ENCODE data around the gene HINFP.

The HINFP gene

DNA sequence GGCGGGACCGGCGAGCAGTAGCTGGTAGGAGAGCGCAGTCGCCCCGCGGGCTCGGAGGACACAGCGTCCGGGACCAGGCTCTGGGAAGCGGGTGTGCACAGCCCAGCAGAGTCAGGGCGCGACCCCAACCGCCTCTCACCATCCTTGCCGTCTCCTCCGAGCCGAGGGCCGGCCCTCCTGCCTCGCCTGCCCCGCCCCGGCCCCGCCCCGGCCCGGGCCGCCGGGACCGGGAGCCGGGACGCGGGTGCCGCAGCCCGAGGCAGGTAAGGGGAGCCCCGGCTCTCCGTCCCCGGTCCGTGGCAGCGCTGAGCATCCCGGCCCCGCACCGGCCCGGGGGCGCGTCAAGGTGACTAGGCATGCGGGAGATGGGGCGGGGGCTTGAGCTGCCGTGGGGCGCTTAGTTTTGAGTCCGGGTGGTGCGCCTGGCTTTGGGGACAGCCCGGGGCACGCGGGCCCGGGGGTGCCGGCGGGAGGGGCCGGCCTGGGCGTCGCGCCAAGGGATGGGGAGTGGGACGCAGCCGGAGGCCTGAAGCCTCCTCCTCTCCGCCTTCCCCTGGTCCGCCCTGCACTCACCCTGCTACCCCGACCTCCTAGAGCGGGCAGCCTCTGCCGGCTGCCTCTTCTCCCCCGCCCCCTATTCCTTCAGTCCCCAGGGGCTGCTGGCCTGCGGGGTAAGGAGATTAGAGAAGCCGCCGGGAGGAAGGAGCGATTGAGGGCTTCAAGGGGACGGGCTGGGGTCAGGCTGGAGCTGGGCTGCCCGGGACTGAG is 27.8 kb downstream of the HINFP start, which contains the start of gene ABCG4:
Gene ABCG4 (plus strand): TSS at position 35 of the 768 bp plus-strand sequence. CDS start 914 bp downstream, outside the sequence.
- TF ChIP-seq, protein P1, sequence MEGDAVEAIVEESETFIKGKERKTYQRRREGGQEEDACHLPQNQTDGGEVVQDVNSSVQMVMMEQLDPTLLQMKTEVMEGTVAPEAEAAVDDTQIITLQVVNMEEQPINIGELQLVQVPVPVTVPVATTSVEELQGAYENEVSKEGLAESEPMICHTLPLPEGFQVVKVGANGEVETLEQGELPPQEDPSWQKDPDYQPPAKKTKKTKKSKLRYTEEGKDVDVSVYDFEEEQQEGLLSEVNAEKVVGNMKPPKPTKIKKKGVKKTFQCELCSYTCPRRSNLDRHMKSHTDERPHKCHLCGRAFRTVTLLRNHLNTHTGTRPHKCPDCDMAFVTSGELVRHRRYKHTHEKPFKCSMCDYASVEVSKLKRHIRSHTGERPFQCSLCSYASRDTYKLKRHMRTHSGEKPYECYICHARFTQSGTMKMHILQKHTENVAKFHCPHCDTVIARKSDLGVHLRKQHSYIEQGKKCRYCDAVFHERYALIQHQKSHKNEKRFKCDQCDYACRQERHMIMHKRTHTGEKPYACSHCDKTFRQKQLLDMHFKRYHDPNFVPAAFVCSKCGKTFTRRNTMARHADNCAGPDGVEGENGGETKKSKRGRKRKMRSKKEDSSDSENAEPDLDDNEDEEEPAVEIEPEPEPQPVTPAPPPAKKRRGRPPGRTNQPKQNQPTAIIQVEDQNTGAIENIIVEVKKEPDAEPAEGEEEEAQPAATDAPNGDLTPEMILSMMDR (IDR thresholded peaks at IDR 0.05; ENCODE audit: insufficient read depth, low read depth, low read length, missing control alignments): no peak
- peak within 1 kb of the TSS; percentile 44 for H3K4me3 ChIP-seq (ENCODE audit: low read length)
- DNase-seq (ENCODE audit: low read depth): no peak

DNA sequence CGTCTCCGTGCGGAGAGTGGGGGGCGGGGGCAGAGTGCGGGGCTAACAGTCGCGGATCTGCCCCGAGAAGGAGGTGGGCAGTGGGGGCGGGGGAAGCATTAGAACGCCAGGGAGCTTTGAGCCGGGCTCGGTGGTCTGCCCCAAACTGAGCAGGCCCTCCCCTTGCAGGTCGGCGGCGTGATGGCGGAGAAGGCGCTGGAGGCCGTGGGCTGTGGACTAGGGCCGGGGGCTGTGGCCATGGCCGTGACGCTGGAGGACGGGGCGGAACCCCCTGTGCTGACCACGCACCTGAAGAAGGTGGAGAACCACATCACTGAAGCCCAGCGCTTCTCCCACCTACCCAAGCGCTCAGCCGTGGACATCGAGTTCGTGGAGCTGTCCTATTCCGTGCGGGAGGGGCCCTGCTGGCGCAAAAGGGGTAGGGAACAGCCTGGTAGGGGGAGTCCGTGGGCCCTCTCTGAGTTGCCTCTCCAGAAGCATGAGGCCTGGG is 28.5 kb downstream of the HINFP start:
- no peak overlapping the region for H3K4me3 ChIP-seq (ENCODE audit: low read length)
- TF ChIP-seq, protein P1 (IDR thresholded peaks at IDR 0.05; ENCODE audit: insufficient read depth, low read depth, low read length, missing control alignments): no peak

DNA sequence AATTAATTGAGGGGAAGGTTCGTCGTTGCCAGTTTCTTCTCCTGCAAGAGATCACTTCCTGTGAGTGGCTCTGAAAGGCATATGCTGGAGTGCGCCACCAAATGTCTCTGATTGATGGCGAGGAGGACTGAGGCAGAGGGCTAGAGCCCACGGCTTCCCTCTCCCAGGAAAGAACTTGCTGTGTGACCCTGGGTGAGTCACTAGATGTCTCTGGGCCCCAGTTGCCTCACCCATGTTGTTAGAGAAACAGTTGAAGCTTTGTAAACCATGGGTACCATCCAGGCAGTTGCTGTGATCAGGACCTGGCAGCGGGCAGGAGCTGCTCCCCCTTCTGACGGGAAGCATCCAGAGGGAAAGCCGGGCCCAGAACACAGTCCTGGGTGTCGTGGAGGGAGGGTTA is 30.7 kb downstream of the HINFP start:
- no peak overlapping the region for H3K4me3 ChIP-seq (ENCODE audit: low read length)
- TF ChIP-seq, protein P1 (IDR thresholded peaks at IDR 0.05; ENCODE audit: insufficient read depth, low read depth, low read length, missing control alignments): no peak
- no peak for DNase-seq (ENCODE audit: low read depth)

More for the DNA sequence above, 28.5 kb downstream of the HINFP start:
- no peak for DNase-seq (ENCODE audit: low read depth)

DNA sequence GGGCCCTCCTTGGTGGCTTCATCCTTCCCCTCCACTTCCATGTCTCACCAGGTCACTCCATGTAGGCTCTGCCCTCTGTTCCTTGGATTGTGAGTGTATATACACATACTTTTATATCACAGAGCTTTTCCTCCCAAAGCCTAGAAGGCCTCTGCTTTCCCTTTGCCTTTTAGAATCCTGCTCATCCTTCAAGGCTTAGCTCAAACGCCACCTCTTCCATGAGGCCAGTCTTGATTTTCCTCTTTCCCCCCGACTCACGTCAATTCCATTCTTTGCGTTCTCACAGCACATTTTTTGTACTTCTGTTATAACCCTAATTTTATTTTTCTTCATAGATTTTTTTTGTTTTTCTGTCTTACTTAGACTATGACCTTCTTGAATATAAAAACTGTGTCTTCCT is 31.2 kb downstream of the HINFP start:
- TF ChIP-seq, protein P1 (IDR thresholded peaks at IDR 0.05; ENCODE audit: insufficient read depth, low read depth, low read length, missing control alignments): no peak
- no peak for DNase-seq (ENCODE audit: low read depth)
- no peak overlapping the region for H3K4me3 ChIP-seq (ENCODE audit: low read length)

DNA sequence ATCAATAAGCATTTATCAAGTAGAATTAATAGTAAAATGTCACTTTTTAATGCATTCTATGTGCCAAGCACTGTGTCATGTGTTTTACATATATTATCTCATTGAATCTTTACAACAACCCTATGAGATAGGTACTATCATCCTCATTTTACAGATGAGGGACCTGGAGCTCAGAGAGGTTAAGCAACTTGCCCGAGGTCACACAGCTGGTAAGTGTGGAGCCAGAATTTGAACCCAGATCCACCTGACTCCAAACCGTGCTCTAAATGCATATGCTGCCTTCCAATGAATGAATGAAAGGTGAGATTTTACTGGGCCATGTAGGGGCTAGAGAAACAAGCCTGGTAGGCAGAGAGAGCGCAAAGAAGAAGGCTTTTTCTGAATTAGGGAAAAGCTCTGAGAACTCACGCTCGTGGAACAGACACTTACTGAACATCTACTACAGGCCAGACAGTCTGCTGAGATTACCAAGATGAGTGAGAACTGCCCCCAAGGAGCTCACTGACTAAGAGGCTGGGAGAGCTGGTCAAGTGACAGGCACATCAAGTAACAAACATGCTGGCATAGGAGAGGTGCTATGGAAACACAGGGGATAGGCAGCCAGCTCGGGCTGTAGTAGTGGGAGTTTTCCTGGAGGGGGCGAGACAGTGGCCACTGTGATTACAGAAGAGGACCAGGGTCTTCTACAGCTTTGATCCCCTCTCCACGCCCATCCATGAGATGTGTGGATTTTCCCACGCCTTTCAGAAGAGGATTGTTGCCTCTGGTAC is 31.9 kb downstream of the HINFP start:
- TF ChIP-seq, protein P1 (IDR thresholded peaks at IDR 0.05; ENCODE audit: insufficient read depth, low read depth, low read length, missing control alignments): no peak
- DNase-seq (ENCODE audit: low read depth): no peak
- no peak overlapping the region for H3K4me3 ChIP-seq (ENCODE audit: low read length)

DNA sequence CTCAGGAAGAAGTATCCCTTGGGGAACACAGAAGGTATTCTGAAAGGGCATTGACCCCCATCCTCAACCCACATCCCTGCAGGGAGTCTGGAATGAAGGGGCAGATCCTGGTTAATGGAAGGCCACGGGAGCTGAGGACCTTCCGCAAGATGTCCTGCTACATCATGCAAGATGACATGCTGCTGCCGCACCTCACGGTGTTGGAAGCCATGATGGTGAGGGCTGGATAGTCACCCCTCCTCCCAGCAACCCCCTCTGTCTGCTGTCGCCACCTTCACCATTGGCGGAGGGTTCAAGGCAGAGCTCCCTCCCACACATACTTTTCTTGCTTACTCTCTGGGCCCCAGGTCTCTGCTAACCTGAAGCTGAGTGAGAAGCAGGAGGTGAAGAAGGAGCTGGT is 32.8 kb downstream of the HINFP start:
- TF ChIP-seq, protein P1 (IDR thresholded peaks at IDR 0.05; ENCODE audit: insufficient read depth, low read depth, low read length, missing control alignments): no peak
- DNase-seq (ENCODE audit: low read depth): no peak
- H3K4me3 ChIP-seq (ENCODE audit: low read length): no peak overlapping the region
